Measurements from ENCODE around the gene KLK12.

The KLK12 gene

DNA sequence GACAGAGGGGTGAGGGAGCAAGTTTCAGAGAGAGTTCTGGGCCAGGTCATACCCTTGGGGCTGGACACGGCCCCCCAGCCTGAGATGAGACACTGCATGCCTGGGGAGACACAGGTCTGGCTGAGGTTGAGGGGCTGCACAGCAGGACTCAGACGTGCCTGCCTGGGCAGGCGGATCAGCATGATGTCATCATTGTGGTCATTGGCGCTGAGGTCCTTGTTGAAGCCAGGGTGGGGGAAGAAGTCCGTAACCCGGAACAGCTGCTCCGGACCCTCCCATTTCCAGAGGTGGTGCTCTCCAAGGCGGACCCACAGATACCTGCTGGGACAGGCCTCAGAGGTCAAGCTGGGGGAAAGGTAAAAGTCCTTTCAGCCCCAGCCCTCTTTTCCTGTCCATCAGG lies 28.4 kb downstream of the KLK12 start:
- no peak overlapping the region for H3K4me2 ChIP-seq (ENCODE audit: low read length)
- H3K9me3 ChIP-seq (ENCODE audit: control insufficient read depth, low read length), result no peaks in the 10 kb centered on the region
- H3K36me3 ChIP-seq (ENCODE audit: control insufficient read depth, insufficient read depth, low read length), result no peaks in the 10 kb centered on the region
- H3K4me1 ChIP-seq, result no peaks in the 10 kb centered on the region
- no peaks in the 10 kb centered on the region for H3K27me3 ChIP-seq (ENCODE audit: control insufficient read depth, insufficient read depth, low read length)
- H3K4me3 ChIP-seq (ENCODE audit: low read depth, low read length), result no peak overlapping the region
- H3K27ac ChIP-seq, result no peak overlapping the region
- no peaks in the 10 kb centered on the region for H3K79me2 ChIP-seq
- H2AFZ ChIP-seq, result no peak overlapping the region
- no peak overlapping the region for H3K9ac ChIP-seq
- no peak for TF ChIP-seq CTCF (IDR thresholded peaks at IDR 0.05)

- Histone ChIP-seq H3K27me3 (ENCODE audit: control insufficient read depth, insufficient read depth, low read length) (no peaks in the 10 kb centered on the region), H3K4me2 (ENCODE audit: low read length) (no peak overlapping the region), H3K4me3 (ENCODE audit: low read depth, low read length) (no peak overlapping the region), H3K9me3 (ENCODE audit: control insufficient read depth, low read length) (no peaks in the 10 kb centered on the region), H3K4me1 (no peaks in the 10 kb centered on the region), H3K79me2 (no peaks in the 10 kb centered on the region), H3K9ac (no peak overlapping the region), H3K27ac (no peak overlapping the region), H2AFZ (no peak overlapping the region), H3K36me3 (ENCODE audit: control insufficient read depth, insufficient read depth, low read length) (no peaks in the 10 kb centered on the region)
- no peak for TF ChIP-seq CTCF (IDR thresholded peaks at IDR 0.05)
Observed at GRCh38 chr19:51005248-51005647, 29.6 kb downstream of the KLK12 start.

GRCh38 chr19:51003316-51003715 lies 31.5 kb downstream of the KLK12 start:
- Histone ChIP-seq H3K27me3 (ENCODE audit: control insufficient read depth, insufficient read depth, low read length) (no peaks in the 10 kb centered on the region), H3K9me3 (ENCODE audit: control insufficient read depth, low read length) (no peaks in the 10 kb centered on the region), H3K36me3 (ENCODE audit: control insufficient read depth, insufficient read depth, low read length) (no peaks in the 10 kb centered on the region), H3K79me2 (no peaks in the 10 kb centered on the region), H3K27ac (no peak overlapping the region), H3K4me2 (ENCODE audit: low read length) (no peak overlapping the region), H3K4me1 (no peaks in the 10 kb centered on the region), H3K9ac (no peak overlapping the region), H2AFZ (no peak overlapping the region), H3K4me3 (ENCODE audit: low read depth, low read length) (no peak overlapping the region)
- TF ChIP-seq CTCF (IDR thresholded peaks at IDR 0.05), result no peak

DNA sequence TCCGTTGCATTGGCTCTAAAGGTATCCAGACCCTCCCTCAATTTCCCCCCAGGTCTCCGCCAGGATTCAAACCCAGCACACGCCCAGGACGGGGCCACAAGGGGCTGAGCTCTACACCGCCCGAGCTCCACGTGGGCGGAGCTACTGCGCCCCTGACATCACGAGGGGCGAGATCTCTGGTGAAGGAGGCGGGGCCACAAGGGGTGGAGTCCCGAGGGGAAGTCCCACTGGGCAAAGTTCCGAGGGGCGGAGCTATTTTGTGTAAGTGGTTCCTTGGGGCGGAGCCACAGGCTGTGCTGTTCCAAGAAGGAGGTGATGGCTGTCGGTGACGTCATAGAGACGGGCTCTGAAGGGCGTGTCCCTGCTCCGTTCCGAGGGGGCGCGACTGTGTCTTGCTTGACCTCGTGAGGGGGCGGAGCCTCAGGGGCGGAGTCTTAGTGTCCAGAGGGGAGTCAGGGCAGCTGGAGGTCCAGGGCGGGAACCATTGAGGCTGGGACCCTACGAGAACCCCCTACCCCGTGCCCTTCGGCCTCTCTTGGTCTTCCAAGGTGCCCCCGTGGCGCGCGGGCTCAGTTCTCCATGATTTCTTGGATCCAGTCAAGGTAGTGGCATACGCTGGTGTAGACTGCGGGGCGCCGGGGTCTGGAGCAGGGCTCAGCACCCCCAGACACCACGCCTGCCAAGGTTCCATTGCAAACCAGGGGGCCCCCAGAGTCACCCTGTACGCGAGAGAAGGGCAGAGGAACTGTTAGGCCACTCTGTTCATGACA lies 32.1 kb downstream of the KLK12 start:
- Histone ChIP-seq H3K27me3 (ENCODE audit: control insufficient read depth, insufficient read depth, low read length) (no peaks in the 10 kb centered on the region), H3K4me2 (ENCODE audit: low read length) (no peak overlapping the region), H3K79me2 (no peaks in the 10 kb centered on the region), H2AFZ (no peak overlapping the region), H3K9ac (no peak overlapping the region), H3K4me3 (ENCODE audit: low read depth, low read length) (no peak overlapping the region), H3K9me3 (ENCODE audit: control insufficient read depth, low read length) (no peaks in the 10 kb centered on the region), H3K27ac (no peak overlapping the region), H3K4me1 (no peaks in the 10 kb centered on the region), H3K36me3 (ENCODE audit: control insufficient read depth, insufficient read depth, low read length) (no peaks in the 10 kb centered on the region)
- TF ChIP-seq CTCF (IDR thresholded peaks at IDR 0.05), result no peak

GRCh38 chr19:51002089-51002532 lies 32.7 kb downstream of the KLK12 start:
- H3K27me3 ChIP-seq (ENCODE audit: control insufficient read depth, insufficient read depth, low read length), result no peaks in the 10 kb centered on the region
- H3K9me3 ChIP-seq (ENCODE audit: control insufficient read depth, low read length), result no peaks in the 10 kb centered on the region
- H2AFZ ChIP-seq, result no peak overlapping the region
- H3K36me3 ChIP-seq (ENCODE audit: control insufficient read depth, insufficient read depth, low read length), result no peaks in the 10 kb centered on the region
- TF ChIP-seq CTCF (IDR thresholded peaks at IDR 0.05), result no peak
- no peaks in the 10 kb centered on the region for H3K79me2 ChIP-seq
- no peak overlapping the region for H3K9ac ChIP-seq
- H3K4me2 ChIP-seq (ENCODE audit: low read length), result no peak overlapping the region
- H3K4me3 ChIP-seq (ENCODE audit: low read depth, low read length), result no peak overlapping the region
- H3K4me1 ChIP-seq, result no peaks in the 10 kb centered on the region
- H3K27ac ChIP-seq, result no peak overlapping the region
